ENCODE results near the gene NME7.

The NME7 gene

GRCh38 chr1:169149555-169150286 lies 217.9 kb downstream of the NME7 start:
- no peaks in the 10 kb centered on the region for H3K9me3 ChIP-seq
- DNase-seq: no peak
- TF ChIP-seq CTCF (IDR thresholded peaks at IDR 0.05; ENCODE audit: low read depth, low read length): no peak
- H3K36me3 ChIP-seq: no peaks in the 10 kb centered on the region
- no peak overlapping the region for H3K4me3 ChIP-seq (ENCODE audit: low read depth, low read length)
- H3K27me3 ChIP-seq: no peaks in the 10 kb centered on the region
- H3K4me1 ChIP-seq: no peaks in the 10 kb centered on the region

DNA sequence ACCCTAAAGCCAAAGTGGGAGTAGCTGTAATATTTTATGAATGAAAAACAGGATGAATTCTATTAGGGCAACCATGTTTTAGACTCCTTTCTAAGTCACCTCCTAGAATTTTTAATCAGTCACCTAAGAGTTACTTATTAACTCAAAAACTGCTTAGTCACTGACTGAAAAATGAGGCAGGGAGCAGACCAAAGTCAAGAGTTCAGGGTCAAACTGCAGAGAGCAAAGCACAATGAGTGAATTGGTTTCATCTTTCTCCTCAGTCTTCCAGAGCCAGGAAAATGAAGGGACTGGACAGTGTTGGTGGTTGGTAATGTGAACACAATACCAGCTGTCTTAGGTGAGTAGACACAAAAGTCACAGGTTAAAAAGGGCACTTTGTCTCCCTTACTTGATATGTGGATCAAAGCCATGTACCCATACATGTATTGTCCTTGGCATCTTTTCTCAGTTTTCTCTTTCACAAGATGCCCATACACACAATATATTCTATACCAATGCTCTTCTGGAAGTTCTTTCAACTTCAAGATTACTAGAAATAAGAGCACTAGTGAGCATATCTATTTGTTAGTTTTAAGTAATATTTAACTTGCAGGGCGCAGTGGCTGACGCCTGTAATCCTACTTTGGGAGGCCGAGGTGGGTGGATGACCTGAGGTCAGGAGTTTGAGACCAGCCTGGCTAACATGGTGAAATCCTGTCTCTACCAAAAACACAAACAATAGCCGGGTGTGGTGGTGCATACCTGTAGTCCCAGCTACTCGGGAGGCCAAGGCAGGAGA lies 218.9 kb downstream of the NME7 start:
- no peak for DNase-seq
- H3K9me3 ChIP-seq: no peaks in the 10 kb centered on the region
- H3K4me1 ChIP-seq: no peaks in the 10 kb centered on the region
- no peak for TF ChIP-seq CTCF (IDR thresholded peaks at IDR 0.05; ENCODE audit: low read depth, low read length)
- H3K27me3 ChIP-seq: no peaks in the 10 kb centered on the region
- no peak overlapping the region for H3K4me3 ChIP-seq (ENCODE audit: low read depth, low read length)
- H3K36me3 ChIP-seq: no peaks in the 10 kb centered on the region

GRCh38 chr1:169146576-169147214 lies 220.9 kb downstream of the NME7 start:
- no peaks in the 10 kb centered on the region for H3K4me1 ChIP-seq
- no peaks in the 10 kb centered on the region for H3K36me3 ChIP-seq
- no peak for TF ChIP-seq CTCF (IDR thresholded peaks at IDR 0.05; ENCODE audit: low read depth, low read length)
- no peak for DNase-seq
- H3K27me3 ChIP-seq: no peaks in the 10 kb centered on the region
- H3K9me3 ChIP-seq: no peaks in the 10 kb centered on the region
- H3K4me3 ChIP-seq (ENCODE audit: low read depth, low read length): no peak overlapping the region

DNA sequence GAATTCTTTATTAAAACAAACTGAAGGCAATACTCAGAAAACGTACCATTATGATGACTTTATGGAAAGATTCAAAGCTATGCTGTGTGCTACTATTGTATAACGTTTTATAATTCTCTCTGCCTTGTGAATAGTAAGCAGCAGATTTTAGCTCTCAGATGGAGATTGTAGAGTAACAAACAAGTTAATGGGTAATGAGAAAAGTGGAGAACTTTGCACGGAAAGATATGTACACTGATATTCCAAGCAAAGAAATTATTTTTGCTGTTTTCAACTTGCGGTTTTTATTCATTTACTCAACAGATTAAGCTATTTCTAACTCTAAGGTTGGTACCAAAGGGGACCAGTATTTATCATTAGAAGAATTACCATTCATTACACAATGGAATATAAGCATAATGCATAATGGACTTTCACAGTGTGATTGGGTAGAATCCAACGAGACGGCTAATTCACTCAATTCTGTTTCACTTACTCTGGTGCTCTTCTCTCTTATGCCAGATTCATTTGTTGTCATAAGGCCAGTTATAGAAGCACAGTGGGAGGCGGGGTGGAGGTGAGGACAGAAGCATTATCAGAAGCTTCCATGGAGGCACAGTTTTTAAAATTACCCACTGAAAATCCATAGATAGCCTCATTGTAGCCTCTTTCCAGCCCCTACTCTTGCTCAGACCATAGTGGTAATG lies 222.5 kb downstream of the NME7 start:
- Histone ChIP-seq H3K36me3 (no peaks in the 10 kb centered on the region), H3K9me3 (no peaks in the 10 kb centered on the region), H3K4me3 (ENCODE audit: low read depth, low read length) (no peak overlapping the region), H3K4me1 (no peaks in the 10 kb centered on the region), H3K27me3 (no peaks in the 10 kb centered on the region)
- DNase-seq: no peak
- no peak for TF ChIP-seq CTCF (IDR thresholded peaks at IDR 0.05; ENCODE audit: low read depth, low read length)

DNA sequence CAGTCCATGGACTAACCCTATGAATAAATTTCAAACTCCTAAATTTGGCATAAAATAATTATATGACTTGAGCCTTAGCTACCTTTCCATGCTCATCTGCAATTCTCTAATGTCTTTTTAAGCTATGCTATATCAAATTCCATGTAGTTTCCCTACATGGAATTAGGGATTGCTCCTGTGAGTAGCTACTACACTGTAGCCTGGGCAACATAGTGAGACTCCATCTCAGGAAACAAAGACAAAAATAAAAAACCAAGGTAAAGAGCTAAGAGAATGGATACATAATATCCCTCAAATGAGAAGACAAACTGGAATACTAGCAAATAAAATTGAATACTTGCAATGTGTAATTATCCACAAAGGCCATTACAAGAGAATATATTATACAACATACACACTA lies 223.6 kb downstream of the NME7 start:
- Histone ChIP-seq H3K4me3 (ENCODE audit: low read depth, low read length) (no peak overlapping the region), H3K9me3 (no peaks in the 10 kb centered on the region), H3K4me1 (no peaks in the 10 kb centered on the region; the same call in 1 of the 2 replicates), H3K36me3 (no peaks in the 10 kb centered on the region), H3K27me3 (no peaks in the 10 kb centered on the region)
- DNase-seq: no peak
- TF ChIP-seq CTCF (IDR thresholded peaks at IDR 0.05; ENCODE audit: low read depth, low read length): no peak
